GM23338 (cell line): Measurements from ENCODE around the gene KATNAL2.

Source experiments
- CREB1 ChIP-seq: fragments of 250-450 bp; sonication (Bioruptor Pico); IDR thresholded peaks from 2 replicates; pipeline ENCODE4 v1.5.0; 2020; ENCODE audit warnings: low read depth, mild to moderate bottlenecking, moderate library complexity
- CTCF ChIP-seq, 2 experiments: fragments of 200-600 bp in 1 of 2; sonication (generic) in 1 of 2; conservative IDR thresholded peaks; 2 replicates each; pipeline versions ENCODE4 v1.5.1 to v1.6.1; 2016 to 2017; ENCODE audit warnings: antibody characterized with exemption in 2 of 2, low read depth in 2 of 2, mild to moderate bottlenecking in 2 of 2, moderate library complexity in 1 of 2
- EZH2 ChIP-seq: fragments of 200-600 bp; sonication (generic); IDR thresholded peaks from one replicate; pipeline ENCODE4 v1.8.0; 2017; ENCODE audit warnings: antibody characterized with exemption, mild to moderate bottlenecking, low read depth; ENCODE audit not compliant: unreplicated experiment
- EZH2phosphoT487 ChIP-seq: fragments of 200-600 bp; sonication (generic); IDR thresholded peaks from one replicate; pipeline ENCODE4 v1.8.1; 2018; ENCODE audit warnings: antibody characterized with exemption; ENCODE audit not compliant: unreplicated experiment
- JUNB ChIP-seq: IDR thresholded peaks from one replicate; pipeline ENCODE4 v1.6.1; 2016; ENCODE audit warnings: antibody characterized with exemption; ENCODE audit not compliant: unreplicated experiment
- POLR2AphosphoS5 ChIP-seq: IDR thresholded peaks from 2 replicates; pipeline ENCODE4 v1.6.1; 2016; ENCODE audit warnings: antibody characterized with exemption, low read depth
- REST ChIP-seq: IDR thresholded peaks from one replicate; pipeline ENCODE4 v1.6.1; 2018; ENCODE audit warnings: antibody characterized with exemption; ENCODE audit not compliant: unreplicated experiment
- ZNF114 ChIP-seq: fragments of 250-450 bp; sonication (Bioruptor Pico); IDR thresholded peaks from 2 replicates; pipeline ENCODE4 v1.5.0; 2020; ENCODE audit warnings: mild to moderate bottlenecking, moderate library complexity
- ZNF331 ChIP-seq: fragments of 250-450 bp; sonication (Bioruptor Pico); IDR thresholded peaks from 2 replicates; pipeline ENCODE4 v1.5.0; 2020; ENCODE audit warnings: low read depth, mild to moderate bottlenecking, moderate library complexity
- TF ChIP-seq, protein P1 (sequence below): fragments of 250-450 bp; sonication (Bioruptor Pico); IDR thresholded peaks from 2 replicates; pipeline ENCODE4 v1.5.0; 2020; ENCODE audit warnings: mild to moderate bottlenecking, moderate library complexity
- TF ChIP-seq, protein P2 (sequence below): IDR thresholded peaks from 2 replicates; pipeline ENCODE4 v1.6.1; 2016; ENCODE audit warnings: antibody characterized with exemption

DNA sequence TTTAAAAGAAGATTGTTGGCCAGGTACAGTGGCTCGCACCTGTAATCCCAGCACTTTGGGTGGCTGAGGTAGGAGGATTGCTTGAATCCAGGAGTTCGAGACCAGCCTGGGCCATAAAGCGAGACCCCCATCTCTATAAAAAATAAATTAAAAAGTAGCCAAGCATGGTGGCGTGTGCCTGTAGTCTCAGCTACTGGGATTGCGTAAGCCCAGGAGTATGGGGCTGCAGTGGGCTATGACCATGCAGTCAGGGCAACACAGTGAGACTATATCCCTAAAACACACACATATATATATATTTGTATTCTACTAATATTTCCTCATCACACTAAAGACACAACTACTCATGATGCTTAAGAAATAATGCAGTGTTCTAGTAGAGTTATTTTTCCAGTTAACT is 225.8 kb downstream of the KATNAL2 start:
- no peak for TF ChIP-seq CTCF (conservative IDR thresholded peaks at IDR 0.05; ENCODE audit: low read depth in 2 of 2)
- no peak for TF ChIP-seq EZH2phosphoT487
- no peak for TF ChIP-seq EZH2
- no peak for TF ChIP-seq POLR2AphosphoS5
- TF ChIP-seq REST: no peak
- TF ChIP-seq ZNF114: no peak
- no peak for TF ChIP-seq JUNB
- TF ChIP-seq CREB1 (CRISPR knock-in tag): no peak
- TF ChIP-seq, protein P1, sequence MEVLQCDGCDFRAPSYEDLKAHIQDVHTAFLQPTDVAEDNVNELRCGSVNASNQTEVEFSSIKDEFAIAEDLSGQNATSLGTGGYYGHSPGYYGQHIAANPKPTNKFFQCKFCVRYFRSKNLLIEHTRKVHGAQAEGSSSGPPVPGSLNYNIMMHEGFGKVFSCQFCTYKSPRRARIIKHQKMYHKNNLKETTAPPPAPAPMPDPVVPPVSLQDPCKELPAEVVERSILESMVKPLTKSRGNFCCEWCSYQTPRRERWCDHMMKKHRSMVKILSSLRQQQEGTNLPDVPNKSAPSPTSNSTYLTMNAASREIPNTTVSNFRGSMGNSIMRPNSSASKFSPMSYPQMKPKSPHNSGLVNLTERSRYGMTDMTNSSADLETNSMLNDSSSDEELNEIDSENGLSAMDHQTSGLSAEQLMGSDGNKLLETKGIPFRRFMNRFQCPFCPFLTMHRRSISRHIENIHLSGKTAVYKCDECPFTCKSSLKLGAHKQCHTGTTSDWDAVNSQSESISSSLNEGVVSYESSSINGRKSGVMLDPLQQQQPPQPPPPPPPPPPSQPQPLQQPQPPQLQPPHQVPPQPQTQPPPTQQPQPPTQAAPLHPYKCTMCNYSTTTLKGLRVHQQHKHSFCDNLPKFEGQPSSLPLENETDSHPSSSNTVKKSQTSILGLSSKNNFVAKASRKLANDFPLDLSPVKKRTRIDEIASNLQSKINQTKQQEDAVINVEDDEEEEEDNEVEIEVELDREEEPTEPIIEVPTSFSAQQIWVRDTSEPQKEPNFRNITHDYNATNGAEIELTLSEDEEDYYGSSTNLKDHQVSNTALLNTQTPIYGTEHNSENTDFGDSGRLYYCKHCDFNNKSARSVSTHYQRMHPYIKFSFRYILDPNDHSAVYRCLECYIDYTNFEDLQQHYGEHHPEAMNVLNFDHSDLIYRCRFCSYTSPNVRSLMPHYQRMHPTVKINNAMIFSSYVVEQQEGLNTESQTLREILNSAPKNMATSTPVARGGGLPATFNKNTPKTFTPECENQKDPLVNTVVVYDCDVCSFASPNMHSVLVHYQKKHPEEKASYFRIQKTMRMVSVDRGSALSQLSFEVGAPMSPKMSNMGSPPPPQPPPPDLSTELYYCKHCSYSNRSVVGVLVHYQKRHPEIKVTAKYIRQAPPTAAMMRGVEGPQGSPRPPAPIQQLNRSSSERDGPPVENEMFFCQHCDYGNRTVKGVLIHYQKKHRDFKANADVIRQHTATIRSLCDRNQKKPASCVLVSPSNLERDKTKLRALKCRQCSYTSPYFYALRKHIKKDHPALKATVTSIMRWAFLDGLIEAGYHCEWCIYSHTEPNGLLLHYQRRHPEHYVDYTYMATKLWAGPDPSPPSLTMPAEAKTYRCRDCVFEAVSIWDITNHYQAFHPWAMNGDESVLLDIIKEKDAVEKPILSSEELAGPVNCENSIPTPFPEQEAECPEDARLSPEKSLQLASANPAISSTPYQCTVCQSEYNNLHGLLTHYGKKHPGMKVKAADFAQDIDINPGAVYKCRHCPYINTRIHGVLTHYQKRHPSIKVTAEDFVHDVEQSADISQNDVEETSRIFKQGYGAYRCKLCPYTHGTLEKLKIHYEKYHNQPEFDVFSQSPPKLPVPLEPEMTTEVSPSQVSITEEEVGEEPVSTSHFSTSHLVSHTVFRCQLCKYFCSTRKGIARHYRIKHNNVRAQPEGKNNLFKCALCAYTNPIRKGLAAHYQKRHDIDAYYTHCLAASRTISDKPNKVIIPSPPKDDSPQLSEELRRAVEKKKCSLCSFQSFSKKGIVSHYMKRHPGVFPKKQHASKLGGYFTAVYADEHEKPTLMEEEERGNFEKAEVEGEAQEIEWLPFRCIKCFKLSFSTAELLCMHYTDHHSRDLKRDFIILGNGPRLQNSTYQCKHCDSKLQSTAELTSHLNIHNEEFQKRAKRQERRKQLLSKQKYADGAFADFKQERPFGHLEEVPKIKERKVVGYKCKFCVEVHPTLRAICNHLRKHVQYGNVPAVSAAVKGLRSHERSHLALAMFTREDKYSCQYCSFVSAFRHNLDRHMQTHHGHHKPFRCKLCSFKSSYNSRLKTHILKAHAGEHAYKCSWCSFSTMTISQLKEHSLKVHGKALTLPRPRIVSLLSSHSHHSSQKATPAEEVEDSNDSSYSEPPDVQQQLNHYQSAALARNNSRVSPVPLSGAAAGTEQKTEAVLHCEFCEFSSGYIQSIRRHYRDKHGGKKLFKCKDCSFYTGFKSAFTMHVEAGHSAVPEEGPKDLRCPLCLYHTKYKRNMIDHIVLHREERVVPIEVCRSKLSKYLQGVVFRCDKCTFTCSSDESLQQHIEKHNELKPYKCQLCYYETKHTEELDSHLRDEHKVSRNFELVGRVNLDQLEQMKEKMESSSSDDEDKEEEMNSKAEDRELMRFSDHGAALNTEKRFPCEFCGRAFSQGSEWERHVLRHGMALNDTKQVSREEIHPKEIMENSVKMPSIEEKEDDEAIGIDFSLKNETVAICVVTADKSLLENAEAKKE (CRISPR knock-in tag): no peak
- TF ChIP-seq ZNF331 (CRISPR knock-in tag): no peak
- TF ChIP-seq, protein P2, sequence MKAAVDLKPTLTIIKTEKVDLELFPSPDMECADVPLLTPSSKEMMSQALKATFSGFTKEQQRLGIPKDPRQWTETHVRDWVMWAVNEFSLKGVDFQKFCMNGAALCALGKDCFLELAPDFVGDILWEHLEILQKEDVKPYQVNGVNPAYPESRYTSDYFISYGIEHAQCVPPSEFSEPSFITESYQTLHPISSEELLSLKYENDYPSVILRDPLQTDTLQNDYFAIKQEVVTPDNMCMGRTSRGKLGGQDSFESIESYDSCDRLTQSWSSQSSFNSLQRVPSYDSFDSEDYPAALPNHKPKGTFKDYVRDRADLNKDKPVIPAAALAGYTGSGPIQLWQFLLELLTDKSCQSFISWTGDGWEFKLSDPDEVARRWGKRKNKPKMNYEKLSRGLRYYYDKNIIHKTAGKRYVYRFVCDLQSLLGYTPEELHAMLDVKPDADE: no peak
